Adrenal gland (tissue), 5 donors: ENCODE measurements around the gene EHD4.

Experiments used
- POLR2A ChIP-seq, 2 donors: fragments of 450-650 bp; IDR thresholded peaks; one replicate each; pipeline ENCODE4 v1.6.1; 2017; ENCODE audit warnings: antibody characterized with exemption in 2 of 2, mild to moderate bottlenecking in 2 of 2, moderate library complexity in 1 of 2
- TF ChIP-seq, protein P1 (sequence below), 6 experiments: fragments of 450-650 bp in 4 of 6; fragments of 200-600 bp in 2 of 6; sonication (generic) in 1 of 6; IDR thresholded peaks; 1 replicate in 5 of 6; 2 replicates in 1 of 6; pipeline versions ENCODE4 v1.5.1 to v1.8.0; 2016 to 2021; ENCODE audit warnings: antibody characterized with exemption in 6 of 6, mild to moderate bottlenecking in 2 of 6, moderate library complexity in 1 of 6
- donor health status: DM: no; HTN: no; CAD: no.

DNA sequence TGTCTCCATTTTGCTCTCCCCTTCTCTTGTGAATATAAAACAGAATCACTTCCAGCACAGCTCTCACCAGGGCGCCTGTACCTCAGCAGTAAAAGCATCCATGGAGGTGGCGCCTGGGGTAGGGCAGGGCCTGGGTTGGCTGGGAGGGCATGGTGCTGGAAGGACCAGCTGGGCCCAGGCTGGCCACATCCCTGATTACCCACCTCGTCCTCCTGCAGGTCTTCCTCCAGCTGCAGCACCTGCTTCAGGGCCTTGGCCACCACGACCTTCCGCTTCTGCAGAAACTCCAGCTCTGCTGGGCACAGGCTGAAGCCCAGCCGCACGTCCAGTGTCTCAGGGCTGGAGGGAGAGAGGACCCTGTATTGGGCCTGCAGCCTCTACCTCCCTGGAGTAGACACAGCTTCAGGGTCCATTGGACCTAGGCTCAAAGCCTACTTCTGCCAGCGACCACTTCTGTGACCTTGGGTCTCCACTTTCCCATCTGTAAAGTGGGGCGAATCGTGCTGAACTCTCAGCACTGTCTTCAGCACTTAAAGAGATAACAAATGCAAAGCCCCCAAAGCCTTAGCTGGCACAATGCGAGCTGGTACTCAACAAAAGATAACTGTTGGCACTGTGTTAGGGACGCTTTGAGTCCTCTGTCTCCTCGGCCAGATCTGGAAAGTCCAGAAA lies 24.7 kb upstream of the EHD4 start:
- TF ChIP-seq, protein P1, sequence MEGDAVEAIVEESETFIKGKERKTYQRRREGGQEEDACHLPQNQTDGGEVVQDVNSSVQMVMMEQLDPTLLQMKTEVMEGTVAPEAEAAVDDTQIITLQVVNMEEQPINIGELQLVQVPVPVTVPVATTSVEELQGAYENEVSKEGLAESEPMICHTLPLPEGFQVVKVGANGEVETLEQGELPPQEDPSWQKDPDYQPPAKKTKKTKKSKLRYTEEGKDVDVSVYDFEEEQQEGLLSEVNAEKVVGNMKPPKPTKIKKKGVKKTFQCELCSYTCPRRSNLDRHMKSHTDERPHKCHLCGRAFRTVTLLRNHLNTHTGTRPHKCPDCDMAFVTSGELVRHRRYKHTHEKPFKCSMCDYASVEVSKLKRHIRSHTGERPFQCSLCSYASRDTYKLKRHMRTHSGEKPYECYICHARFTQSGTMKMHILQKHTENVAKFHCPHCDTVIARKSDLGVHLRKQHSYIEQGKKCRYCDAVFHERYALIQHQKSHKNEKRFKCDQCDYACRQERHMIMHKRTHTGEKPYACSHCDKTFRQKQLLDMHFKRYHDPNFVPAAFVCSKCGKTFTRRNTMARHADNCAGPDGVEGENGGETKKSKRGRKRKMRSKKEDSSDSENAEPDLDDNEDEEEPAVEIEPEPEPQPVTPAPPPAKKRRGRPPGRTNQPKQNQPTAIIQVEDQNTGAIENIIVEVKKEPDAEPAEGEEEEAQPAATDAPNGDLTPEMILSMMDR (IDR thresholded peaks at IDR 0.05), result no peak
- TF ChIP-seq POLR2A (IDR thresholded peaks at IDR 0.05), result no peak
